ENCODE data around the gene ZYX. TPM values are rescaled to one million over a fixed set of nuclear protein-coding genes. Genes with fewer than 3 reads are reported as not detected.
"Not testable (repeated sequence)": the region's sequence is repeated elsewhere in the genome, so short reads cannot be mapped to it uniquely, and the experiment has no call there.

Gene ZYX
- total RNA-seq, 1 experiment from 2014 or later = 260 TPM

DNA sequence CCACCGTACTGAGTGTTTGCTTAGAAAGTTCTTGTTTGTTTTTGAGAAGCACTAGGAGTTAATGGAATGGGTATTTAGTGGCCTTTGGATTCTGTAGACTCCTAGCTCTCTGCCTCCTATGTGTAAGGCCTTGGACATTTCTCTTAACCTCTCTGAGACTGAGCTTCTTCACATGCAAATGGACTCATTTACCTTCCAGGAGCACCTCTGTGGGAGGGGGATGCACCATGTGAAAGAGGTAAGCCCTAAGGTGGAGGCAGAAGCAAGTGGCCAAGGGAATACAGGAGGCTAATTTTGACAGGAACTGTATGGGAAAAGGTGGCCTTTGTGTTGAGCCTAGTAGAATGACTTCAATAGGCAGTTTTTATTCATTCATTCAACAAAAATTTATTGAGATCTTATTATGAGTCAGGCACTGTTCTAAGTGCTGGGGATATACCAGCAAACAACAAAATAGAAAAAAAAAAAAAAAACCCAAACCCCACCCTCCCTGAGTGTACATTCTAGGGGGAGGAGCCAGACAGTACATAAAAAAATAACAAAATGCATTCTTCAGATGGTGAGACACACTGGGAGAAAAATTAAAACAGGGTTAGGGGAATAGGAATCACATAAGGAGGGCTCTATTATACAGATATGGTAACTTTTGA lies 36.7 kb downstream of the ZYX start:
- TF ChIP-seq, protein P1, sequence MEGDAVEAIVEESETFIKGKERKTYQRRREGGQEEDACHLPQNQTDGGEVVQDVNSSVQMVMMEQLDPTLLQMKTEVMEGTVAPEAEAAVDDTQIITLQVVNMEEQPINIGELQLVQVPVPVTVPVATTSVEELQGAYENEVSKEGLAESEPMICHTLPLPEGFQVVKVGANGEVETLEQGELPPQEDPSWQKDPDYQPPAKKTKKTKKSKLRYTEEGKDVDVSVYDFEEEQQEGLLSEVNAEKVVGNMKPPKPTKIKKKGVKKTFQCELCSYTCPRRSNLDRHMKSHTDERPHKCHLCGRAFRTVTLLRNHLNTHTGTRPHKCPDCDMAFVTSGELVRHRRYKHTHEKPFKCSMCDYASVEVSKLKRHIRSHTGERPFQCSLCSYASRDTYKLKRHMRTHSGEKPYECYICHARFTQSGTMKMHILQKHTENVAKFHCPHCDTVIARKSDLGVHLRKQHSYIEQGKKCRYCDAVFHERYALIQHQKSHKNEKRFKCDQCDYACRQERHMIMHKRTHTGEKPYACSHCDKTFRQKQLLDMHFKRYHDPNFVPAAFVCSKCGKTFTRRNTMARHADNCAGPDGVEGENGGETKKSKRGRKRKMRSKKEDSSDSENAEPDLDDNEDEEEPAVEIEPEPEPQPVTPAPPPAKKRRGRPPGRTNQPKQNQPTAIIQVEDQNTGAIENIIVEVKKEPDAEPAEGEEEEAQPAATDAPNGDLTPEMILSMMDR (IDR thresholded peaks at IDR 0.05; ENCODE audit: unreplicated experiment) = no peak
- no peak overlapping the region for H3K4me3 Mint-ChIP-seq (ENCODE audit: unreplicated experiment)
- intact Hi-C loops (cut with micrococcal nuclease) = loop anchor here (2.0 to 10.0 kb wide), 2 partner anchors 97 to 413 kb away; no protein-coding TSS in a partner anchor
- H3K36me3 Mint-ChIP-seq (ENCODE audit: insufficient read depth, unreplicated experiment) = no peaks in the 10 kb centered on the region
- ChIA-PET CTCF (interaction anchor here (0.6 to 5.8 kb wide), 16 partner anchors 7 to 843 kb away, joined by 3 to 131 read pairs (median 4); partner anchors contain the start of genes EPHA1 and GSTK1), POLR2A (interaction anchor here (1.3 kb wide), 1 partner anchor 36 kb away, joined by 4 read pairs; no protein-coding TSS in a partner anchor)
- peaks cover 32% of the 10 kb centered on the region for H3K4me1 Mint-ChIP-seq (ENCODE audit: insufficient read depth, unreplicated experiment)
- no peak overlapping the region for H3K27ac Mint-ChIP-seq (ENCODE audit: low read depth, unreplicated experiment)
- BruUV-seq (replicated peaks) = no TSS peak
- DNase-seq (ENCODE audit: unreplicated experiment) = no peak
- H3K9me3 Mint-ChIP-seq (ENCODE audit: unreplicated experiment) = no peaks in the 10 kb centered on the region
- no peaks in the 10 kb centered on the region for H3K27me3 Mint-ChIP-seq (ENCODE audit: insufficient read depth, unreplicated experiment)

DNA sequence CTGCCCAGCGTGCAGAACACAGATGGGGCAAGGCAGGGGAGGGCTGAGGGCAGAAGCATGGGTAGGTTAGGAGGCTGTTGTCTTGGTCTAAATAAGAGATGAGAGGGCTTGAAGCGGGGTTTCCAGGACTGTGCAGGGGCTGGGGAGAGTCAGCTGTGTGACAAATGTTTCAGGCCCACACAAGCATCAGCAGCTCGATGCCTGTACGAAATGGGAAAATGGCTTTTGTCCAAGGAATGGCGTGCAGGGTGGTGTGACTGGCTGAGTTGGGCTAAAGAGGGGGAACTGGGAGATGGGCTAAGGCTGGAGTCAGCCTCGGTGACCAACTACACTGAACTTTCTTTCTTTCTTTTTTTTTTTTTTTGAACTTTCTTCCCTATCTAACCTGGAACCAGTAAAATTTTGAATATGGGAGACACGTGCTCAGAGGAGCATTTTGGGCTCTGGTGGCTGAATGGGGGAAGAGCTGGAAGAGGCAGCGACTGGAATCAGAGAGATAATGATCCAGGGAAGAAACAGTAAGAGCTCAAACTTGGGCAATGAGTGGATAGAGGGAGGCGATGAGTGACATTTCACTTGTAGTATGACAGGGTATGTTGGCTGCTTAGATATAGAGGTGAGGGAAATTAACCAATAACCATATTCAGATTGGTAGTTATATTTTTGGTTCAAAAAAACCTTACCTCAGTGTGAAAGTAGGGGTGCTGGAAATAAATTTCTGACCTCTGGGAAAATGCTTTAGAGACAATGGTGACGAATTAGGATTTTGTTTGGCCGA lies 37.7 kb downstream of the ZYX start:
- TF ChIP-seq, protein P1 (IDR thresholded peaks at IDR 0.05; ENCODE audit: unreplicated experiment) = no peak
- H3K4me3 Mint-ChIP-seq (ENCODE audit: unreplicated experiment) = no peak overlapping the region
- DNase-seq (ENCODE audit: unreplicated experiment) = no peak
- ChIA-PET CTCF (interaction anchor here (0.7 to 5.8 kb wide), 6 partner anchors 39 to 715 kb away, joined by 3 to 131 read pairs (median 14); partner anchors contain the start of gene GSTK1), POLR2A (no interaction called here)
- no peaks in the 10 kb centered on the region for H3K9me3 Mint-ChIP-seq (ENCODE audit: unreplicated experiment)
- H3K27ac Mint-ChIP-seq (ENCODE audit: low read depth, unreplicated experiment) = no peak overlapping the region
- no peaks in the 10 kb centered on the region for H3K36me3 Mint-ChIP-seq (ENCODE audit: insufficient read depth, unreplicated experiment)
- intact Hi-C loops (cut with micrococcal nuclease) = loop anchor here (10.0 kb wide), 1 partner anchor 414 kb away; no protein-coding TSS in a partner anchor
- BruUV-seq (replicated peaks) = no TSS peak
- H3K27me3 Mint-ChIP-seq (ENCODE audit: insufficient read depth, unreplicated experiment) = no peaks in the 10 kb centered on the region
- peaks cover 32% of the 10 kb centered on the region for H3K4me1 Mint-ChIP-seq (ENCODE audit: insufficient read depth, unreplicated experiment)

DNA sequence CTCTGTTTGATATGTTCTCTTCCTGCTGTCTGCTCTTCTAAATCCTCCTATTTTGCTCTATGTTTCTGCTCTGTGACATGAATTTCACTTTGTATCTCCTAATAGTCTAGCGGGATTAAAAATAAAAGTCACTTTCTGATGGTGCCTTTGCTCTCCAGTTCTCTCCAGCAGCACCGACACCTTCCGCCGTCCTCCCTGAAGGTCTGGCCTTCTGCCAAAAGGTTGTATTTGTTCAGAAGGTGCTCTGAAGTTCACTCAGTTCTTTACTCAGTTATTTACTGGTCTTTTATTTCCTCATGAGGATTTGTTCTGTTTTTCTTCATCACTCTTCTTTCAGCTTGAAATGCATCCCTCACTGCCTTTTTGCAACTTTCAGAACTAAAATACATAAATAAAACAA lies 38.7 kb downstream of the ZYX start:
- BruUV-seq (replicated peaks) = no TSS peak
- Mint-ChIP-seq H3K36me3 (ENCODE audit: insufficient read depth, unreplicated experiment) (no peaks in the 10 kb centered on the region), H3K4me3 (ENCODE audit: unreplicated experiment) (no peak overlapping the region), H3K27ac (ENCODE audit: low read depth, unreplicated experiment) (no peak overlapping the region), H3K9me3 (ENCODE audit: unreplicated experiment) (no peaks in the 10 kb centered on the region), H3K4me1 (ENCODE audit: insufficient read depth, unreplicated experiment) (peaks cover 30% of the 10 kb centered on the region), H3K27me3 (ENCODE audit: insufficient read depth, unreplicated experiment) (no peaks in the 10 kb centered on the region)
- TF ChIP-seq, protein P1 (IDR thresholded peaks at IDR 0.05; ENCODE audit: unreplicated experiment) = no peak
- ChIA-PET POLR2A (no interaction called here), CTCF (interaction anchor here (4.4 kb wide), 1 partner anchor 179 kb away, joined by 33 read pairs; no protein-coding TSS in a partner anchor)
- DNase-seq (ENCODE audit: unreplicated experiment) = peak; percentile 57
- intact Hi-C loops (cut with micrococcal nuclease) = loop anchor here (10.0 kb wide), 1 partner anchor 415 kb away; no protein-coding TSS in a partner anchor

DNA sequence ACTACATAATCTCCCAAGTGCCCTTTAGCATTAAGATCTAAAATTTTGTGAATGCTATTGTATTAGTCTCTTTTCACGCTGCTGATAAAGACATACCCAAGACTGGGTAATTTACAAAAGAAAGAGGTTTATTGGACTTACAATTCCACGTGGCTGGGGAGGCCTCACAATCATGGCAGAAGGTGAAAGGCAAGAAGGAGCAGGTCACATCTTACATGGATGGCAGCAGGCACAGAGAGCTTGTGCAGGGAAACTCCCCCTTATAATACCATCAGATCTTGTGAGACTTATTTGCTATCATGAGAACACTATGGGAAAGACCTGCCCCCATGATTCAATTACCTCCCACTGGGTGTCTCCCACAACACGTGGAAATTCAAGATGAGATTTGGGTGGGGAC lies 39.5 kb downstream of the ZYX start:
- POLR2A ChIA-PET; BruUV-seq (replicated peaks); H3K9me3 Mint-ChIP-seq (ENCODE audit: unreplicated experiment); DNase-seq (ENCODE audit: unreplicated experiment); intact Hi-C loops (cut with micrococcal nuclease); H3K36me3 Mint-ChIP-seq (ENCODE audit: insufficient read depth, unreplicated experiment); H3K4me3 Mint-ChIP-seq (ENCODE audit: unreplicated experiment); H3K27me3 Mint-ChIP-seq (ENCODE audit: insufficient read depth, unreplicated experiment); H3K27ac Mint-ChIP-seq (ENCODE audit: low read depth, unreplicated experiment): not testable (repeated sequence)
- peaks cover 22% of the 10 kb centered on the region for H3K4me1 Mint-ChIP-seq (ENCODE audit: insufficient read depth, unreplicated experiment)
- CTCF ChIA-PET = interaction anchor here (0.6 to 4.4 kb wide), 3 partner anchors 52 to 180 kb away, joined by 3 to 33 read pairs (median 3); no protein-coding TSS in a partner anchor

Measured in MCF 10A (cell line).